H1 (cell line): ENCODE data around the gene ZNF536. TPM values are rescaled to one million over a fixed set of nuclear protein-coding genes. Genes with fewer than 3 reads are reported as not detected.

Experiments
- BCL11A ChIP-seq, 2 experiments: IDR thresholded peaks; one replicate each; pipeline ENCODE4 v1.6.1; 2011; ENCODE audit warnings: low read depth in 2 of 2, low read length in 2 of 2, mild to moderate bottlenecking in 2 of 2
- FOSL1 ChIP-seq: IDR thresholded peaks from 2 replicates; pipeline ENCODE4 v1.6.1; 2011; ENCODE audit warnings: mild to moderate bottlenecking, low read depth, low read length, moderate library complexity; ENCODE audit not compliant: insufficient read depth
- POLR2A ChIP-seq, 2 experiments: IDR thresholded peaks; 1 replicate in 1 of 2; 2 replicates in 1 of 2; pipeline ENCODE4 v1.6.1; 2011; ENCODE audit warnings: low read depth in 2 of 2, low read length in 2 of 2, mild to moderate bottlenecking in 2 of 2; ENCODE audit errors: control extremely low read depth in 1 of 2
- POLR2AphosphoS5 ChIP-seq: IDR thresholded peaks from 2 replicates; pipeline ENCODE4 v1.6.1; 2011; ENCODE audit warnings: low read depth, low read length
- POU5F1 ChIP-seq: IDR thresholded peaks from 2 replicates; pipeline ENCODE4 v1.6.1; 2011; ENCODE audit warnings: low read depth, mild to moderate bottlenecking, low read length, moderate library complexity
- SRF ChIP-seq: IDR thresholded peaks from 2 replicates; pipeline ENCODE4 v1.6.1; 2011; ENCODE audit warnings: mild to moderate bottlenecking, low read depth, low read length, moderate library complexity
- polyA plus RNA-seq, 7 experiments: library from polyadenylated mRNA; depleted of rRNA in 3 of 7; stranded (reverse) in 5 of 7; unstranded in 2 of 7; fragments of >200 nt in 5 of 7; fragments of 200-250 nt in 2 of 7; gene quantifications; 1 replicate in 5 of 7; 2 replicates in 1 of 7; 4 replicates in 1 of 7; pipeline versions ENCODE4 v1.2.1 to v1.2.3, GENCODE V29; 2011 to 2013; ENCODE audit warnings: missing spikeins in 2 of 7, mixed read lengths in 2 of 7
- total RNA-seq: library from RNA; stranded (reverse); fragmentation: NEBNext Ultra II Directional; extraction: Animal tissue kit (Norgen Biotek cat#: 25700); gene quantifications from 2 replicates; pipeline ENCODE4 v1.2.1, GENCODE V29; 2021
- TF ChIP-seq, protein P1 (sequence below): IDR thresholded peaks from 2 replicates; pipeline ENCODE4 v1.6.1; 2011; ENCODE audit warnings: low read depth, mild to moderate bottlenecking, low read length; ENCODE audit not compliant: insufficient read depth
- TF ChIP-seq, protein P2 (sequence below), 3 experiments: IDR thresholded peaks; 1 replicate in 2 of 3; 2 replicates in 1 of 3; pipeline versions ENCODE4 v1.5.1 to v1.6.1; 2011; ENCODE audit warnings: low read length in 3 of 3, mild to moderate bottlenecking in 3 of 3, inconsistent platforms in 2 of 3, low read depth in 1 of 3, moderate library complexity in 1 of 3; ENCODE audit not compliant: insufficient read depth in 1 of 3; ENCODE audit errors: control extremely low read depth in 1 of 3

The ZNF536 gene
- total and polyA plus RNA-seq, 2 of the 8 experiments (the other 6 are each of a cell fraction or from before 2014, with no cell fraction given), result 0.09 to 0.11 TPM

DNA sequence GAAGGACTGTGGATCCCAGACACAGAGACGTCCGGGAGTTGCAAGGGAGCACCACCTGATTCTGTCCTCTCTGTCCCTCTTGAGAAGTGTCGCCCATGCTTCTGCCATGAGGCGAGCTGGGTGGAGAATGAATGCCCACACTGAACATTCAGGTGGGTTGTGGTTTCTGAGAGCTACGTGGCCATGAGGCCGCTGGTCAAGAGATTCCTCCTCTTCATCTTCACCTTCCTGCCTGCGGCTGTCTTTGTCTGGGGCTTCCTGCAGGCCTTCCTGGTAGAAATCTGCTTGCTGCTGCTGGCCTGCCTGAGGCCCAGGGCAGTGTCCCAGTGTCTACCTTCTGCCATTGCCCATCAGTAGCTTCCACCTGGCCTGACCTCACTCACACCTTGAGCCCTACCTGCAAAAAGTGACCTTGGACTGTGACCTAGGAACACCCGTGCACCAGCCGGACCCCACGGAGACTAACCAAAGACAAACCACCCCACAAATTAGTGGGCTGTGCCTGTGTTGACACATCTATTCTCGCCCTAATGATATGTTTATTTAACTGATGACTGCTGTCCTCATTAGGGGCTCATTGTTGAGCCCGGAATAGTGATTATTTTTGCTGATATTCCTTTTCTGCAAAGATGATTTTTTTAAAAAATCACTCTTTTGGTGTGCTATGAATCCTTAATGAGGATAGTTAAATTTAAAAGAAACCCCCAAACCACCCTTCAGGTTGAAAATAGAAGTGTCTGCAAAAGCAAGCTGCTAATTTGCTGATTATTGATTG is 38.7 kb upstream of the ZNF536 start (continued):
- TF ChIP-seq POU5F1, result no peak
- no peak for TF ChIP-seq FOSL1
- TF ChIP-seq, protein P1, sequence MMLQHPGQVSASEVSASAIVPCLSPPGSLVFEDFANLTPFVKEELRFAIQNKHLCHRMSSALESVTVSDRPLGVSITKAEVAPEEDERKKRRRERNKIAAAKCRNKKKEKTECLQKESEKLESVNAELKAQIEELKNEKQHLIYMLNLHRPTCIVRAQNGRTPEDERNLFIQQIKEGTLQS, result no peak
- TF ChIP-seq BCL11A (IDR thresholded peaks at IDR 0.05; ENCODE audit: low read depth in 2 of 2, low read length in 2 of 2), result no peak
- no peak for TF ChIP-seq POLR2AphosphoS5
- TF ChIP-seq POLR2A (IDR thresholded peaks at IDR 0.05; ENCODE audit: control extremely low read depth in 1 of 2, low read depth in 2 of 2, low read length in 2 of 2), result no peak
- TF ChIP-seq SRF, result no peak
- TF ChIP-seq, protein P2, sequence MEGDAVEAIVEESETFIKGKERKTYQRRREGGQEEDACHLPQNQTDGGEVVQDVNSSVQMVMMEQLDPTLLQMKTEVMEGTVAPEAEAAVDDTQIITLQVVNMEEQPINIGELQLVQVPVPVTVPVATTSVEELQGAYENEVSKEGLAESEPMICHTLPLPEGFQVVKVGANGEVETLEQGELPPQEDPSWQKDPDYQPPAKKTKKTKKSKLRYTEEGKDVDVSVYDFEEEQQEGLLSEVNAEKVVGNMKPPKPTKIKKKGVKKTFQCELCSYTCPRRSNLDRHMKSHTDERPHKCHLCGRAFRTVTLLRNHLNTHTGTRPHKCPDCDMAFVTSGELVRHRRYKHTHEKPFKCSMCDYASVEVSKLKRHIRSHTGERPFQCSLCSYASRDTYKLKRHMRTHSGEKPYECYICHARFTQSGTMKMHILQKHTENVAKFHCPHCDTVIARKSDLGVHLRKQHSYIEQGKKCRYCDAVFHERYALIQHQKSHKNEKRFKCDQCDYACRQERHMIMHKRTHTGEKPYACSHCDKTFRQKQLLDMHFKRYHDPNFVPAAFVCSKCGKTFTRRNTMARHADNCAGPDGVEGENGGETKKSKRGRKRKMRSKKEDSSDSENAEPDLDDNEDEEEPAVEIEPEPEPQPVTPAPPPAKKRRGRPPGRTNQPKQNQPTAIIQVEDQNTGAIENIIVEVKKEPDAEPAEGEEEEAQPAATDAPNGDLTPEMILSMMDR (IDR thresholded peaks at IDR 0.05; ENCODE audit: control extremely low read depth in 1 of 3, insufficient read depth in 1 of 3, low read depth in 1 of 3, low read length in 3 of 3), result no peak
